ENCODE measurements around the gene MYO7A.

- TF ChIP-seq POLR2A (IDR thresholded peaks at IDR 0.05), result no peak
- TF ChIP-seq, protein P1, sequence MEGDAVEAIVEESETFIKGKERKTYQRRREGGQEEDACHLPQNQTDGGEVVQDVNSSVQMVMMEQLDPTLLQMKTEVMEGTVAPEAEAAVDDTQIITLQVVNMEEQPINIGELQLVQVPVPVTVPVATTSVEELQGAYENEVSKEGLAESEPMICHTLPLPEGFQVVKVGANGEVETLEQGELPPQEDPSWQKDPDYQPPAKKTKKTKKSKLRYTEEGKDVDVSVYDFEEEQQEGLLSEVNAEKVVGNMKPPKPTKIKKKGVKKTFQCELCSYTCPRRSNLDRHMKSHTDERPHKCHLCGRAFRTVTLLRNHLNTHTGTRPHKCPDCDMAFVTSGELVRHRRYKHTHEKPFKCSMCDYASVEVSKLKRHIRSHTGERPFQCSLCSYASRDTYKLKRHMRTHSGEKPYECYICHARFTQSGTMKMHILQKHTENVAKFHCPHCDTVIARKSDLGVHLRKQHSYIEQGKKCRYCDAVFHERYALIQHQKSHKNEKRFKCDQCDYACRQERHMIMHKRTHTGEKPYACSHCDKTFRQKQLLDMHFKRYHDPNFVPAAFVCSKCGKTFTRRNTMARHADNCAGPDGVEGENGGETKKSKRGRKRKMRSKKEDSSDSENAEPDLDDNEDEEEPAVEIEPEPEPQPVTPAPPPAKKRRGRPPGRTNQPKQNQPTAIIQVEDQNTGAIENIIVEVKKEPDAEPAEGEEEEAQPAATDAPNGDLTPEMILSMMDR (IDR thresholded peaks at IDR 0.05), result no peak
Measured at GRCh38 chr11:77130763-77131513, 2.9 kb downstream of the MYO7A start.

All from body of pancreas (tissue), 4 donors.